Stimulated activated CD4-positive, alpha-beta T cell treated with anti-CD3 and anti-CD28 coated beads, Interleukin-15, amount 100 ng/mL, for 24 hours (primary cell): ENCODE data around the gene CCDC6.
"Not testable (repeated sequence)": the region's sequence is repeated elsewhere in the genome, so short reads cannot be mapped to it uniquely, and the experiment has no call there.

Source experiments
- DNase-seq: peaks from one replicate; pipeline ENCODE4 v3.0.0-alpha.2; 2020

Gene CCDC6

DNA sequence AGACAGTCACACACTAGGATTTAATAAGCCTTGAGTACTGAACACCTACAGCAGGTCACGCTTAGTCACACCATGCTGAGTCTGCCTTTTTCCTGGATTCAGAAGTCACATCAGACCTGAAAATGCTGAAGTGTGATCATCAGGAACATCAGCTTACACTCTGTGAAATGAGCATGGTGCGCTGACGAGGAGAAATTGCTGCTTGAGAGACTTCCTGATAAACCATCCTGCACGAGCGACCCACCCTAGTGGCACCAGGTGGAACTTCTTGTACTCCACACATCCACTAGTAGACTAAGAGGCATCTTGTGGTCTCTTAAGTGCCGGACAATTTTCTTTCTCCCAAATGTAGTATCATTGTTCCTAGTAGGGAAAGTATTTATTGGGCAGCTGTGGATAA is 101.3 kb downstream of the CCDC6 start:
- peak; percentile 21 for DNase-seq

DNA sequence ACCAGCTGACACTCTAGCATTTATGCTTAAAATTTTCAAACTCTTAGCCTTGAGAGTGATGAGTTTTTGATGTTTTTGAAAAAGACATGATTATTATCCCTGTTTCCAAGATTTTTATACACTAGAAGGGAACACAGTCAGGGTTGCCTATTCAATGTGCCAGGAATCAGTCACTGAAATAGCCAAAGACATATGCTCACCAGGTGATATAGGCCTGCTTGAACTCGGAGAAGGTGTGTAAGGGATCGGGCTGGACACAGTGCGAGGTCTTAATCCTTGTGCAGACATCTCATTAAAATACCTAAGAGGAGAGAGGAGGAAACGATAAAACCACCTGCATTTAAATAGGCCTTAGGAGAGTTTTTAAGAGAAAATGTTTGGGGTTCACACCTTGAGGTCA is 102.1 kb downstream of the CCDC6 start:
- no peak for DNase-seq

DNA sequence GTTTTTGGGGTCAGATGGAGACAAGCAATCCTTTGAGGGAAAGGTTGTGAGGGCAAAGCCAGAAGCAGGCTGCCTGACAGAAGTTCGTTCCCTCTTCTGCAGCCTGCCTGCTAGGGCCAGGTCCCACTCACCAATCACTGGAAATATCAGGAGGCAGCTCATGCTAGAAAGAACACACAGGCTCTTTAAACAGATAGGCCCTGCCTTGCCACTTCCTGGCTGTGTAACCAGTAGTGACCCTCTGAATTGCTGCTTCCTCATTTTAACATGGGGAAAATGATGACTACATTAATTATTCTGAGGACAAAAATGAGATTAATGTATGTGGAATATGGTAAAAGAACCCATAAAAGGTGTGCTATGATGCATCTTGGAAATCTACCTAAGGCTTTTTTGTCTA is 102.6 kb downstream of the CCDC6 start:
- DNase-seq: no peak

DNA sequence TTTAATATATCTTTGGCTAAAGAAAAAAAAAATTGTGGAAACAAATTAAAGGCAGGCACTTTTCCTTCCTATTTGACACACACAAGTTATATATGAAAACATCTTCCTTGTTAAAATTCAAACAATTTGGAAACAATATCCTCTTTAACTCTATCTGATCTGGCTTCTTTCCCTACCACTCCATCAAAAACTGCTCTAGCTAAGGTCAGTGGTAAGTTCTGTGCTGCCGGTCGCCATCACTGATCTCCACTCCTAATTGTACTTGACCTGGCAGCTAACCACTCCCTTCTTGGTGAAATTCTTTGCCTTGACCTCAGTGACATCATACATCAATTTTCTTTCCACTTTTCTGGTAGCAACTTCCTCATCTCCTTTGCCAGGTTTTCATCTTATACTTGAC is 105.2 kb downstream of the CCDC6 start:
- DNase-seq: no peak

DNA sequence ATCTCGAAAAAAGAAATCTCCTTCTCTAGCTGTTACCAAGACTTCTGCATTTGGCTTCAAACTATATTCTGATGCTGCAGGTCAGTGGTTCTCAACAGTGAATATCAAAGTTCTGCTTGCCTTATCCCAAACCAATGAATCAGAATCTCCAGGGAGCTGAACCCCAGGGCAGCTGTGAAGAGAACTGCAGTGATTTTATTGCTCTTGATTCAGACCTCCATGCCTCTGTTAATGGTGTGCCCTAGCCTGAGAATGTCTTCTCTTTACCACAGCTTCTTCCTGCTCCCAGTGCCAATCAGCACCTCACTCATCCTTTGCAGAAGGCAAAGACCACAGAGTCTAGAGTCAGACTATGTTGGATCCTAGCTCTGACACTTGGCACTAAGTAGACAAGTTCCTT is 106.9 kb downstream of the CCDC6 start:
- DNase-seq: no peak

DNA sequence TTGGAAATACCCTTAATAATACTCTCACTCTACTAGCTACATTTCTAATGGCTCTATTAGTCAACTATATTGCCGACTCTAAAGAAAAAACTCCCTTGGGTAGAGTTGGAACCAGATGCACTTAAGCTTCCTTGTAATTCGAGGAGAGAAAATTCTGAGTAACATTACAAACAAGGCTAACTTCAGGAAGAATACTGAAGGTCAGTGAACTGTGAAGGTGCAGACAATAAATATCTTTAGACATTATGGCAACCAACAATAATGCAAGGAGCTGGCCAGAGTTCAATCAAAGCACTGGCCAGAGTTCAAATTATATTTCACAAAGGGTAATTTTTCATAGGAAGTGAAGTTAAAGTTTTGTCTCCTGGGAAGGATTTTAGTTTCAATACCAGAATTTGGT is 112.4 kb downstream of the CCDC6 start:
- no peak for DNase-seq

DNA sequence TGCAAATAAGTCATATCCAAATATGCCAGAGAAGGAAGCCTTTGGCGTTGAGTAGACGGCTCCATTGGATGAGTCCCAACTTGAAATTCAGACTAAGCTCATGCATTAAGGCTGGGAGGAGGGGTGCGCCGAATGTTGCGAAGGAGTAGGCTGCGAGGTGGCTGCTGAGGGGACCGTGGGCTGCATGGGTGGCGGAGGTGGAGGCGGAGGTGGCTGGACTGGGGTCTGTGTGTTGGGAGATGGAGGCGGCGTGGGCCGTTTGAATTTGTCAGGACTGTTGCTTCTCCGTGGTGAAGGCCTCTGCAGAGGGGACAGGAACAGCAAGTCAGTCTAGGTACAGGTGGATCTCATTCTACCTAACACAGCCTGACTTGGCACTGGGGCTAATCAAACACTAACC is 113.5 kb downstream of the CCDC6 start:
- DNase-seq: no peak

DNA sequence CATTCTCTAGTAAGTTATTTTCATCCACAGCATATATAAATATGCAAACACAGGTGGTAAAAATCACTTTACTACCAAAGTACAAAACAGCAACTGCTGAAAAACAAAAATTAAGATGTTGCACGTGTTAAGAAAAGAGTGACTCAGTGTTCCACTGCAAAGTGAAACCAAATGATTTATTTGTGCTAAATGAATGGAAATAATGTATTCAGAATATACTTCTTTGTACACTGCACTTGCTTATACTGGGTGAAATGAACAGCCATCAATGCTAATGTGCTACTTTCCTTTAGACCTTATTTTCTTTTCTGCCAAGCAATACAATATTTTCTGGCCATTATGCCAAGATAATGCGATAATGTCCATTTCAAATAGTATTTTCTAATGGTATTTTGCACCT is 114.8 kb downstream of the CCDC6 start:
- DNase-seq: no peak

DNA sequence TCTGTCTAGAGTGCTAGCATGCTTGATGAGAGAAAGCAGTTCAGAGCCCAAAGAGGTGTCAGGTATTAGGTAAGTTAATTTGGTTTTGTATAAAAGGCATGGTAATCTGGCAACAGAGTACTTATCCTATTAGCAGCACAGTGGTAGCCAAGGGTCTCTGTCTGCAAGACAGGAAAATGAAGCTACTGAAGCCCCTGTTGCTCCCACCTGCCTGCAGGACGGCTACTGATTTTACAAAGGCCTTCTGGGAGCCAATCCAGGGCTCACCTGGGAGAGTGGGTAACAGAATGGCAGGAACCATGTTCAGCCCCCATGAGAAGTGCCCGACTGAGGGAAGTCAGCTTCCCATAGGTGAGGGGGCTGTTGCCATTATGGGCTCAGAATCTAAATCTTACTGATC is 116.3 kb downstream of the CCDC6 start:
- not testable (repeated sequence) for DNase-seq

DNA sequence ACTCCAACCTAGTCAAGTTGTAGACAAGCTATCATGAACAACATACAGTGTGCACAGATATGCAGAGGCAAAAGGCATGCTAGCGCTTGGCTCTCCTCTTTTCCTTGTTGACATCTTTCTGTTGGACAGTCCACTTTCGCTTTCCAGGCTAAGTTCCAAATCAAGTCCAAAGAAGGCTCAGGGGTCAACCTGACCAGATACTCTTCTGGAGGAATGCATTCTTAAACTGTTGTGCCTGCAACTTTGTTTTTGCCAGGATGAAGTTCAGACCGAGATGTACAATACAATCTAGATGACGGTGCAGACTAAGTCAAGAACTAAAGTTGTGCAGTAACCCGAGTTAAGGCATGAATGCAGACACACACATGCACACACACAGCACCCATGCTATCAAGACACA is 117.4 kb downstream of the CCDC6 start:
- DNase-seq: not testable (repeated sequence)

DNA sequence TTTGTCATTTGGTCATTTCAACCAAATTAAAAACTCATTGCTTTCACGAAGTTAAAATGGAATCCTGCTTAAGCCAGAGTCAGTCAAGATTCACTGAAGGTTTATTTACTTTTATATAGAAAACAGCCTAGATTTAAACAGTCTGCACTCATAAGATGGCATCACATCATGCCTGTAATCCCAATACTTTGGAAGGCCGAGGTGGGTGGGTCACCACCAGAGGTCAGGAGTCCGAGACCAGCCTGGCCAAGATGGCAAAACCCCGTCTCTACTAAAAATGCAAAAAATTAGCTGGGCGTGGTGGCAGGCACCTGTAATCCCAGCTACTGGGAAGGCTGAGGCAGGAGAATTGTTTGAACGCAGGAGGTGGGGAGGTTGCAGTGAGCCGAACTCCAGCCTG is 119.3 kb downstream of the CCDC6 start:
- DNase-seq: not testable (repeated sequence)

DNA sequence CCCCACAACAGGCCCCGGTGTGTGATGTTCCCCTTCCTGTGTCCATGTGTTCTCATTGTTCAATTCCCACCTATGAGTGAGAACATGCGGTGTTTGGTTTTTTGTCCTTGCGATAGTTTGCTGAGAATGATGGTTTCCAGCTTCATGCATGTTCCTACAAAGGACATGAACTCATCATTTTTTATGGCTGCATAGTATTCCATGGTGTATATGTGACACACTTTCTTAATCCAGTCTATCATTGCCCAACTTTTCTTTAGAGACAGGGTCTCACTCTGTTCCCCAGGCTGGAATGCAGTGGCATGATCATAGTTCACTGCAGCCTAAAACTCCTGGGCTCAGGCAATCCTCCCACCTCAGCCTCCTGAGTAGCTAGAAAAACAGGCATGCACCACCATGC is 120.9 kb downstream of the CCDC6 start:
- DNase-seq: not testable (repeated sequence)

DNA sequence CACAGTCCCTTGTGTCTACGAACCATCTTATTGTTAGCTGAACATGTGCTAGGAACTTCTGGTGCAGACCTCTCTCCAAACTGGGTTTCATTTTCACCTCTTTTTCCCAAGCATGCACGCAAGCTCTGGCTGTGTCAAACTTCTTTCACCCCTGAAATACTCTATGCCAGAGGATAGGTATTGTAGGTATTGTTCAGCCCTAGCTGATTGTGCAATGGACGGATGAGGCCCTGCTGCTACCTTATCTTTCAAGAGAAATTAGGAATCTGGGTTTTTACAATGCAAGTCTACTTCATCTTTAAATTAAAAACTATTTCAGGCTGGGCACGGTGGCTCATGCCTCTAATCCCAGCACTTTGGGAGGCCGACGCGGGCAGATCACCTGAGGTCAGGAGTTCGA is 124.8 kb downstream of the CCDC6 start:
- no peak for DNase-seq

DNA sequence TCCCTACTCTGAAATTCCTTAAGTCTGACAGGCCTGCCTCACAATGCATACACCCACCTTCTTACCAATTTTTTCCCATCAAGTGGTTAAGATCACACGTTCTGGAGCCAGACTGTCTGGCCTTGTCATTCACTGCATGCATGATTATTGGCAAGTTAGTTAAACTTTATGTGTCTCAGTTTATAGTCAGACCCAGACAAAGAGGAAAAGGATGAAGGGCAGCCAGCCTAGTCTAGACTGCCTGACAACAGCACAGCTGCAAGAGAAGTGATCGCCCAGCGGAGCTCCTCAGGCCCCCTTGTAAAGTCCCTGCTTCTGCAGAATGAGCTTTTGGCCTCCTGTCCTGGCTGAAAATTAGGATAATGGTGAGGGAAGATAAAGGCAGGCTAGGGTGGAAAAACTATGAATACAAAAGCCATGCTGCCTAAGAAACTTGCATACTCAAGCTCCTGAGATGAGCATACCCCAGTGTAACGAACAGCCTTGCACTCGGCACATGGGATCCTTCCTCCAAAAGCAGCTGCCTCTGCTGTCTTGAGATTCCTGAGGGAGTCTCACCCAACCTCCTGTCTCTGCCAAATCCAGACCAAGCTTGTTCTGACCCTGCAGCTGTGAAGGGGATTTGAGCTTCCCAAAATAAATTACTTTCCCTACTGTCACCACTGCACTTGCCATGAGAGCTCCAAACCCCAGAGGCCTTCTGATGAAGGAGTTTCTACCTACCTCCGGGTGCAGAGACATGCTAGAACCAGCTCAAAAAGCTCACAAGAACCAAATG is 126.4 kb downstream of the CCDC6 start:
- DNase-seq: no peak

DNA sequence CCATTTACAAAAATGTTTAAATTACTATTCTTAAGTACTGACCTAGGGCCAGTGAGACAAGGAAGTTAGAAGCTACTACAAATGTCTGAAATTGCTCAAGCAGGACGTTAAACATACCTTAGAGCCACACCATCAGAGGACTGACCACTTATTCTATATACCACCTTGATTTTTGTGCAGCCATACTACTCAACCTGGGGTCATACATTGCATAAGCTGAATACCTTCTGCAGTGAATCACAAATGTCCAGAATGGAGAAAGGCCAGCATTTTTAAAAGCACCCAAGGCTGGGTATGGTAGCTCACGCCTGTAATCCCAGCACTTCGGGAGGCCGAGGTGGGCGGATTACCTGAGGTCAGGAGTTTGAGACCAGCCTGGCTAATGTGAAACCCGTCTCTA is 131.9 kb downstream of the CCDC6 start:
- DNase-seq: no peak

DNA sequence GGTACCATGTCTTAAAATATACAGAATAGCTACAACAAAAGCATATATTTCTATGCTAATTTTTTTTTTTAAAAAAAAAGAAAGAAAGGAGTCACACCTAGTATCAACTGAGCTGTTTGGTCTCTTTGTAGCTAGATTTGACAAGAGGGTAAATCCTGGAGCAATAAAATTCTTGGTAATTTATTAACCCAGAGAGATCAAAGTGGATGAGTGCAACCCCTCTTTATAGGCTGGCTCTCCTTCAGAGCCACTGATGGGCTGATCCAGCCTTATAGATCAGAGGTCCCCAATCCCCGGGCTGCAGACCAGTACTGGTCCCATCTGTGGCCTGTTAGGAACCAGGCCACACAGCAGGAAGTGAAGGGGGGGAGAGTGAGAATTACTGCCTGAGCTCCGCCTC is 133.3 kb downstream of the CCDC6 start:
- no peak for DNase-seq

DNA sequence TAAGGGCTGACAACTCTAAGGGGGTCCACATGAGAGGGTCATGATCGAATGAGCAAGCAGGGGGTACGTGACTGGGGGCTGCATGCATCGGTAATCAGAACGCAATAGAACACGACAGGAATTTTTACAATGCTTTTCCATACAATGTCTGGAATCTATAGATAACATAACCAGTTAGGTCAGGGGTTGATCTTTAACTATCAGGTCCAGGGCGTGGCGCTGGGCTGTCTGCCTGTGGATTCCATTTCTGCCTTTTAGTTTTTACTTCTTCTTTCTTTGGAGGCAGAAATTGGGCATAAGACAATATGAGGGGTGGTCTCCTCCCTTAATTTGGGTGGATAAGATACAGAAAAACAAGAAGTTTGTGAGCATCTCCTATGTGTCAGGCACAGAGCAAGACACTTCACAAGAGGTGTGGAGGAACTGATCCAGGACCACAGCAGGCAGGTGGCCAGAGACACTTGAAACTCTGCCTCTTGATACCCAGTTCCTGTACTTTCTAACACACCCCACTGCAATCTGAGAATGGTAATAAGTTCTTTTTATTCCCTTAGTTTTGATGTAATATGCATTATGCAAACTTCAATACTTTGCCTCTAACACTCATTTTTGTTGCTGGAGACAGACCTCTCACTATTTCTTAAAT is 135.1 kb downstream of the CCDC6 start:
- DNase-seq: no peak

DNA sequence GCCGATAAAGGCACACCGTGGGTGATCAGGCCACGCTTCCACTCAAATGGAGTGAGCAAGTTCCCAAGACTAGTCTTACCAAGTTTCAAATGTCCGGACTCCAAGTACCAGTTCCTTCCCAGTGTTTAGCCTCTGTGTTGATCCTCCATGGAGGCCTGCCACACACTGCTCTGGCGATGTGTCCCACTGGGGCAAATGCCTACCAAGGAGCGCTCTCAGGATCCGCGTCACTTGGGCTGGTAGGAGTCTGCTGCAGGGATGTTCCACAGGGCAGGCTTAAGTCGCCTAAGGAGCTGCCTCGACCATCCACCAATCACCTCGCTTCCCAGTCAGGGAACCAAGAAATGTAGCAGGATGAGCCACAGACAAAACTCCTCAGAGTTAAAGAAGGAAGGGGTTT is 135.7 kb downstream of the CCDC6 start:
- DNase-seq: no peak

DNA sequence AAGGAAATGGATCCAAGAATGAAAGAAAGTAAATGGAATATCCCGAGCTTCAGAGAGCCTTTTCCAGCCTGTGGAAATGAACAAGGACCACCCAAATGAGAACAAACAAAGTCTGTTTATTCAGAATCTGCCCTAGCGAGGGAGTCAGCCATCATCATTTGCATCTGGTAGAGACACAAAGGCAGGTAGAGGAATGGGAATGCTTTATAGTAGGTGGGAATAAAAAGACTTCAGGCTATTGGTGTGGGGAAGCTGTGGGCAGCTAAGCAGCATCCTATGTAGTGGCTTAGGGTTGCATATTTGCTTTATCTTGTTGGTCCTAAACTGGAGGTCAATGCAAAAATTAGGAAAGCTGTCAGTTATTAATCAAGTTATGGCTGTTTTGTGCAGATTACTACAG is 143.9 kb downstream of the CCDC6 start:
- DNase-seq: no peak

DNA sequence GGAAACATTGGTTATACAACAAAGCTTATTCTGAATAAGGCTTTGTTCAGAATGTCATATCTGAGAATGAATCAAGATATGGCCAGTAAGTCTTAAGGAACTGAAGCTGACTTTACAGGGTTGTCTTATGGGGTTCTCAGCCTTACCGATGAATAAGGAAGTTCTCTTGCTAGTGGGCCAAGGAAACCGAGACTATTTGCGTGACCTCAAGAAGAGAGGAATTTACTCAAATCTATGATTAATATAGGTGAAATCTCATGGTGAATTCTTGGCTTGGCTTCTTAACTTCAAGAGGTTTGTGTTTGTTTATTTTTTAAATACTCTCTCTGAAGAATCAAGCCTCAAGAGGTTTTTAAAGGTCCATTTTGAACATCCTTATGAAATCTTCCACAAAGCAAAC is 148.4 kb downstream of the CCDC6 start:
- DNase-seq: no peak

DNA sequence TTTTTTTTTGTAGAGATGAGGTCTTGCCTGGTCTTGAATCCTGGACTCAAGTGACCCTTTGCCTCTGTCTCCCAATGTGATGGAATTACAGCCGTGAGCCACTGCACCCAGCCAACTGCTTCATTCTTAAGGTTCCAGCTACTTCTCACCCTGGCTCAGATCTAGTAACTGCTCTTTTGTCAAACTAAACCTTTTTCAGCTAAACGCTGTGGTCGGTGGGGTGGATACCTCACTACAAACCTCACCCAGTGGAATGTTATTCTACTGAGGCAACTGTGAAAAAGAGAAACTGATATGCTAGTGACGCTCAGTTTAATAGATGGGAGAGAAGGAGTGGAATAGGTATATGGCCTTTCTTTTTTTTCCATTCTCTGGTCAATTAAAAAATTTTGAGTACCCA is 151.4 kb downstream of the CCDC6 start:
- DNase-seq: no peak

DNA sequence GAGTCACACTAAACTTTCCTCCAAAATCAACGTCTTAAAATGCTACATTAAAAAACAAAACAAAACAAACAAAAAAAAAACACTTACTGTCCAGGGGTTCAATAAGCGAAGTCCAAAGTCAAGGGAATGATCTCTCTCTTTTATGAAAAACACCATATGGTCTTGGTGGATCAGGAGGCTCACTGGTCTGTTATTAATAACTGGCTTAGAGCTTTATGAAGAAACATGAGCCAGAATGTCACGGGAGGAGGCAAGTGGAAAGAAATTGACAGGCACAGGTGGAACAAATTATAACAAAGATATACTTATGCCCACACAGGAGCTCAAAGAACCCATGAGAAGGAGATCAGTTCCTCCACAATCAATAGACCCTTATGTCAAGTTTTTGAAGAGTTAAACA is 153.1 kb downstream of the CCDC6 start, which contains the start of gene MRLN:
MRLN (minus strand) TSS at position 189 of the 400 bp plus-strand sequence.
- no peak for DNase-seq

DNA sequence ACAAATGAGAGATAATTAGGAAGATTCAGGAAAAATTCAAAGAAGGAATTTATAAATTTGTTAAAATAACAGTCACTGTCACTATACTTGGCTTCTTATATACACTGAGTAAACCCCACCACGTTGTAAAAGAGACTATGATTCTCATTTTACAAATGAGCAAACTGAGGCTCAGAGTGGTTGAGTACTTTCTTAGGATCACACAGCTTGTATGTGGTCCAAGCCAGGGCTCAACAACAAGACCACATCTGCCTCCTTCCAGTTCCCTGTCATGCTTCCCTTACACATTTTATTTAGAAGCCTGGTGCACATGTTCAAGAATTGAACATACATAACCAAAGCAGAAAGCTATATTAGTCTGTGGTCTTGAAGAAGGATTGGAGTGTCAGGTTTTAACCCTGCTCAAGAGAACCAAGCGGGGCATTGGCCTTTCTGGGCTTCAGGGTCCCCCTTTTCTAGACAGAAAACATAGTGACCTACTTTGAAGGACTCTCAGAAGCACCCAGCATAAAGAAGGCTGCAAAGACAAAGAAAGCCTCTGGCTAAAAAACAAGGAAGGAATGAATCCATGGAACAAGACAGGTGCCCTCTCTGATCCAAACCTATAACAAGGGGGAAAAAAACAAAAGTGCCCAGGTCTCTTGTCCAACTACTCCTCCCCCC is 153.9 kb downstream of the CCDC6 start:
- no peak for DNase-seq
